Hepatocyte (in vitro differentiated cells): ENCODE measurements around the gene SELENOW. TPM values are rescaled to one million over a fixed set of nuclear protein-coding genes. Genes with fewer than 3 reads are reported as not detected.

Experiments
- DNase-seq: peaks from one replicate; pipeline ENCODE4 v3.0.0-alpha.2; 2016; ENCODE audit warnings: low spot score
- H2AFZ ChIP-seq: fragments of 200-600 bp; sonication (generic); 2 replicates; pipeline ENCODE4 v1.6.0; 2016; ENCODE audit warnings: antibody characterized with exemption, mild to moderate bottlenecking
- H3K27ac ChIP-seq: fragments of 200-600 bp; sonication (generic); 2 replicates; pipeline ENCODE4 v1.5.1; 2016; ENCODE audit warnings: mild to moderate bottlenecking
- H3K27me3 ChIP-seq: fragments of 200-600 bp; sonication (generic); 2 replicates; pipeline ENCODE4 v1.6.1; 2016
- H3K36me3 ChIP-seq: fragments of 200-600 bp; sonication (generic); replicated peaks from 2 replicates; pipeline ENCODE4 v1.5.1; 2016; ENCODE audit warnings: low read depth; ENCODE audit not compliant: insufficient read depth
- H3K4me1 ChIP-seq: fragments of 200-600 bp; sonication (generic); 2 replicates; pipeline ENCODE4 v1.5.1; 2016; ENCODE audit warnings: mild to moderate bottlenecking, moderate library complexity; ENCODE audit not compliant: insufficient read depth
- H3K4me2 ChIP-seq: fragments of 200-600 bp; sonication (generic); 2 replicates; pipeline ENCODE4 v1.6.0; 2016
- H3K4me3 ChIP-seq: fragments of 200-600 bp; sonication (generic); 2 replicates; pipeline ENCODE4 v1.5.1; 2016; ENCODE audit warnings: mild to moderate bottlenecking
- H3K79me2 ChIP-seq: fragments of 200-600 bp; sonication (generic); 2 replicates; pipeline ENCODE4 v1.6.0; 2017; ENCODE audit warnings: mild to moderate bottlenecking
- H3K9me2 ChIP-seq: fragments of 200-600 bp; sonication (generic); replicated peaks from 2 replicates; pipeline ENCODE4 v1.6.0; 2017; ENCODE audit warnings: mild to moderate bottlenecking; ENCODE audit not compliant: insufficient read depth
- H3K9me3 ChIP-seq: fragments of 200-600 bp; sonication (generic); 2 replicates; pipeline ENCODE4 v1.5.1; 2016; ENCODE audit warnings: low read depth, mild to moderate bottlenecking
- H4K20me1 ChIP-seq: fragments of 200-600 bp; sonication (generic); 2 replicates; pipeline ENCODE4 v1.6.0; 2016; ENCODE audit warnings: mild to moderate bottlenecking; ENCODE audit not compliant: insufficient read depth, poor library complexity, severe bottlenecking
- CTCF ChIP-seq: fragments of 200-600 bp; sonication (generic); IDR thresholded peaks from 2 replicates; pipeline ENCODE4 v1.5.1; 2016; ENCODE audit warnings: antibody characterized with exemption, mild to moderate bottlenecking; ENCODE audit not compliant: poor library complexity
- EZH2 ChIP-seq: fragments of 200-600 bp; sonication (generic); IDR thresholded peaks from 2 replicates; pipeline ENCODE4 v1.6.1; 2016; ENCODE audit warnings: antibody characterized with exemption, mild to moderate bottlenecking, borderline replicate concordance
- EZH2phosphoT487 ChIP-seq: fragments of 200-600 bp; sonication (generic); IDR thresholded peaks from one replicate; pipeline ENCODE4 v1.6.1; 2018; ENCODE audit warnings: antibody characterized with exemption, mild to moderate bottlenecking, low read depth, moderate library complexity; ENCODE audit not compliant: unreplicated experiment, severe bottlenecking
- WGBS: methylation state at CpG from one replicate; pipeline ENCODE4 v1.1.6; 2016; ENCODE audit warnings: low lambda C conversion rate; ENCODE audit errors: missing lambda C conversion rate; 5-methylcytosine and 5-hydroxymethylcytosine counted together
- polyA plus RNA-seq: library from polyadenylated mRNA; unstranded; fragments of >200 nt; fragmentation: Nextera tagmentation; extraction: Ambion mirVana; gene quantifications from 2 replicates; pipeline ENCODE4 v1.2.1, GENCODE V29; 2016
- total RNA-seq: library from RNA; depleted of rRNA; stranded (reverse); fragments of >200 nt; gene quantifications from 2 replicates; pipeline ENCODE4 v1.2.3, GENCODE V29; 2014

SELENOW gene
- total and polyA plus RNA-seq, 2 experiments from 2014 or later, result 140 to 217 TPM

GRCh38 chr19:47757617-47758442 is 20.7 kb upstream of the SELENOW start:
- TF ChIP-seq EZH2 (no peak), CTCF (no peak), EZH2phosphoT487 (no peak)
- Histone ChIP-seq H3K4me3 (no peak overlapping the region), H3K79me2 (no peaks in the 10 kb centered on the region), H3K4me1 (peaks cover 5% of the 10 kb centered on the region), H3K27ac (peak overlapping the region; percentile 30), H4K20me1 (no peaks in the 10 kb centered on the region), H3K9me2 (no peaks in the 10 kb centered on the region), H3K36me3 (peaks cover 3% of the 10 kb centered on the region), H3K4me2 (no peak overlapping the region), H3K9me3 (no peaks in the 10 kb centered on the region), H3K27me3 (no peaks in the 10 kb centered on the region), H2AFZ (no peak overlapping the region)
- DNase-seq, result peak; percentile 52
- WGBS, result 81% methylated on average over 14 of the region's 14 CpGs

- H2AFZ ChIP-seq, result no peak overlapping the region
- 98% methylated on average over 5 of the region's 5 CpGs for WGBS
- DNase-seq, result no peak
- H3K9me3 ChIP-seq, result no peaks in the 10 kb centered on the region
- H3K4me3 ChIP-seq, result no peak overlapping the region
- H3K4me1 ChIP-seq, result peaks cover 5% of the 10 kb centered on the region
- TF ChIP-seq EZH2 (no peak), CTCF (no peak), EZH2phosphoT487 (no peak)
- no peak overlapping the region for H3K27ac ChIP-seq
- no peaks in the 10 kb centered on the region for H3K79me2 ChIP-seq
- no peaks in the 10 kb centered on the region for H4K20me1 ChIP-seq
- no peaks in the 10 kb centered on the region for H3K9me2 ChIP-seq
- H3K27me3 ChIP-seq, result no peaks in the 10 kb centered on the region
- peaks cover 3% of the 10 kb centered on the region for H3K36me3 ChIP-seq
- H3K4me2 ChIP-seq, result no peak overlapping the region
Observed at GRCh38 chr19:47758443-47758804, 20.1 kb upstream of the SELENOW start.

- WGBS, result 93% methylated on average over 5 of the region's 5 CpGs
- Histone ChIP-seq H3K36me3 (peaks cover 3% of the 10 kb centered on the region), H2AFZ (no peak overlapping the region)
Observed at GRCh38 chr19:47760632-47760999, 17.9 kb upstream of the SELENOW start.

More at GRCh38 chr19:47760632-47760999, 17.9 kb upstream of the SELENOW start:
- Histone ChIP-seq H3K27me3 (no peaks in the 10 kb centered on the region), H3K79me2 (no peaks in the 10 kb centered on the region), H3K4me3 (no peak overlapping the region), H3K9me3 (no peaks in the 10 kb centered on the region), H3K4me1 (peaks cover 5% of the 10 kb centered on the region), H3K4me2 (no peak overlapping the region), H4K20me1 (no peaks in the 10 kb centered on the region), H3K27ac (no peak overlapping the region), H3K9me2 (no peaks in the 10 kb centered on the region)
- TF ChIP-seq EZH2phosphoT487 (no peak), EZH2 (no peak), CTCF (no peak)
- DNase-seq, result no peak
